Smooth muscle cell (in vitro differentiated cells): ENCODE measurements around the gene CHST11. TPM values are rescaled to one million over a fixed set of nuclear protein-coding genes. Genes with fewer than 3 reads are reported as not detected.

Experiments
- DNase-seq: peaks from one replicate; lab custom pipeline; 2025; ENCODE audit not compliant: unreplicated experiment; lab: John Stamatoyannopoulos, UW
- H2AFZ ChIP-seq: fragments of 200-600 bp; sonication (generic); 2 replicates; pipeline ENCODE4 v1.6.0; 2016; ENCODE audit warnings: antibody characterized with exemption, low read depth, mild to moderate bottlenecking
- H3F3A ChIP-seq: fragments of 200-600 bp; sonication (generic); 2 replicates; pipeline ENCODE4 v1.6.0; 2017; ENCODE audit warnings: antibody characterized with exemption, low read depth
- H3K27ac ChIP-seq: fragments of 200-600 bp; sonication (generic); 2 replicates; pipeline ENCODE4 v1.5.1; 2016; ENCODE audit warnings: low read depth, mild to moderate bottlenecking
- H3K27me3 ChIP-seq: fragments of 200-600 bp; sonication (generic); 2 replicates; pipeline ENCODE4 v1.6.1; 2016; ENCODE audit warnings: low read depth, mild to moderate bottlenecking
- H3K36me3 ChIP-seq: fragments of 200-600 bp; sonication (generic); 2 replicates; pipeline ENCODE4 v1.5.1; 2016; ENCODE audit warnings: low read depth
- H3K4me1 ChIP-seq: fragments of 200-600 bp; sonication (generic); 2 replicates; pipeline ENCODE4 v1.5.1; 2016; ENCODE audit warnings: low read depth
- H3K4me2 ChIP-seq: fragments of 200-600 bp; sonication (generic); 2 replicates; pipeline ENCODE4 v1.6.0; 2016; ENCODE audit warnings: mild to moderate bottlenecking
- H3K4me3 ChIP-seq: fragments of 200-600 bp; sonication (generic); 2 replicates; pipeline ENCODE4 v1.5.1; 2016; ENCODE audit warnings: mild to moderate bottlenecking
- H3K79me2 ChIP-seq: fragments of 200-600 bp; sonication (generic); 2 replicates; pipeline ENCODE4 v1.6.0; 2016; ENCODE audit warnings: low read depth, mild to moderate bottlenecking
- H3K9ac ChIP-seq: fragments of 200-600 bp; sonication (generic); 2 replicates; pipeline ENCODE4 v1.6.0; 2016; ENCODE audit warnings: low read depth
- H3K9me3 ChIP-seq: fragments of 200-600 bp; sonication (generic); replicated peaks from 2 replicates; pipeline ENCODE4 v1.5.1; 2016; ENCODE audit warnings: low read depth
- H4K20me1 ChIP-seq: fragments of 200-600 bp; sonication (generic); 2 replicates; pipeline ENCODE4 v1.6.0; 2016; ENCODE audit warnings: low read depth
- CTCF ChIP-seq: fragments of 200-600 bp; sonication (generic); IDR thresholded peaks from 2 replicates; pipeline ENCODE4 v1.5.1; 2017; ENCODE audit warnings: borderline replicate concordance, mild to moderate bottlenecking, antibody characterized with exemption; ENCODE audit not compliant: insufficient read depth, poor library complexity, severe bottlenecking
- WGBS: methylation state at CpG from one replicate; pipeline ENCODE4 v1.1.7; 2016; ENCODE audit warnings: low lambda C conversion rate; 5-methylcytosine and 5-hydroxymethylcytosine counted together
- polyA plus RNA-seq: library from polyadenylated mRNA; unstranded; fragments of >200 nt; fragmentation: Nextera tagmentation; extraction: Ambion mirVana; gene quantifications from 2 replicates; pipeline ENCODE4 v1.2.1, GENCODE V29; 2016
- total RNA-seq: library from RNA; depleted of rRNA; stranded (reverse); fragments of >200 nt; gene quantifications from 2 replicates; pipeline ENCODE4 v1.2.3, GENCODE V29; 2014

Gene CHST11
- total and polyA plus RNA-seq, 2 experiments from 2014 or later, result 6.9 to 10.2 TPM

GRCh38 chr12:104602406-104602805 is 145.7 kb downstream of the CHST11 start:
- DNase-seq, result no peak
- no peaks in the 10 kb centered on the region for H3K9me3 ChIP-seq
- 98% methylated on average over 6 of the region's 6 CpGs for WGBS
- TF ChIP-seq CTCF, result no peak
- no peak overlapping the region for H3K4me3 ChIP-seq
- no peak overlapping the region for H3K9ac ChIP-seq
- H3F3A ChIP-seq, result peaks cover 13% of the 10 kb centered on the region
- H4K20me1 ChIP-seq, result no peaks in the 10 kb centered on the region
- H3K36me3 ChIP-seq, result no peaks in the 10 kb centered on the region
- no peaks in the 10 kb centered on the region for H3K27me3 ChIP-seq
- H3K79me2 ChIP-seq, result no peaks in the 10 kb centered on the region
- H3K27ac ChIP-seq, result no peak overlapping the region
- no peak overlapping the region for H2AFZ ChIP-seq
- H3K4me1 ChIP-seq, result peaks cover 6% of the 10 kb centered on the region
- no peak overlapping the region for H3K4me2 ChIP-seq

- peak overlapping the region; percentile 93 for H3K27ac ChIP-seq
- H3K4me2 ChIP-seq, result no peak overlapping the region
Measured at GRCh38 chr12:104602896-104603295, 146.1 kb downstream of the CHST11 start.

GRCh38 chr12:104603545-104603973 is 146.8 kb downstream of the CHST11 start:
- Histone ChIP-seq H3K36me3 (no peaks in the 10 kb centered on the region), H3F3A (peaks cover 13% of the 10 kb centered on the region), H3K9ac (peak overlapping the region; percentile 61), H2AFZ (no peak overlapping the region), H3K27me3 (no peaks in the 10 kb centered on the region), H3K27ac (peak overlapping the region; percentile 93), H3K9me3 (no peaks in the 10 kb centered on the region), H3K4me3 (no peak overlapping the region), H3K4me1 (peaks cover 5% of the 10 kb centered on the region), H3K79me2 (no peaks in the 10 kb centered on the region), H4K20me1 (no peaks in the 10 kb centered on the region), H3K4me2 (peak overlapping the region; percentile 44)
- DNase-seq, result no peak
- no peak for TF ChIP-seq CTCF
- WGBS, result 55% methylated on average over 1 of the region's 1 CpG

More at GRCh38 chr12:104602896-104603295, 146.1 kb downstream of the CHST11 start:
- Histone ChIP-seq H3K9ac (no peak overlapping the region), H2AFZ (no peak overlapping the region), H3F3A (peaks cover 13% of the 10 kb centered on the region), H3K4me3 (no peak overlapping the region), H3K4me1 (peaks cover 5% of the 10 kb centered on the region), H3K79me2 (no peaks in the 10 kb centered on the region), H3K9me3 (no peaks in the 10 kb centered on the region), H3K36me3 (no peaks in the 10 kb centered on the region), H4K20me1 (no peaks in the 10 kb centered on the region), H3K27me3 (no peaks in the 10 kb centered on the region)
- no peak for TF ChIP-seq CTCF
- 76% methylated on average over 2 of the region's 2 CpGs for WGBS
- DNase-seq, result no peak
